HTERT RPE-1 (cell line): Measurements from ENCODE around the gene SRRM4.

Experiments
- in situ Hi-C: fragments of 300-500 bp; cut with MboI; formaldehyde crosslinking; loops from 4 replicates; pipeline ENCODE4 v1.14.3; 2020; ENCODE audit warnings: low sequenced_read_pairs

Gene SRRM4, protein sequence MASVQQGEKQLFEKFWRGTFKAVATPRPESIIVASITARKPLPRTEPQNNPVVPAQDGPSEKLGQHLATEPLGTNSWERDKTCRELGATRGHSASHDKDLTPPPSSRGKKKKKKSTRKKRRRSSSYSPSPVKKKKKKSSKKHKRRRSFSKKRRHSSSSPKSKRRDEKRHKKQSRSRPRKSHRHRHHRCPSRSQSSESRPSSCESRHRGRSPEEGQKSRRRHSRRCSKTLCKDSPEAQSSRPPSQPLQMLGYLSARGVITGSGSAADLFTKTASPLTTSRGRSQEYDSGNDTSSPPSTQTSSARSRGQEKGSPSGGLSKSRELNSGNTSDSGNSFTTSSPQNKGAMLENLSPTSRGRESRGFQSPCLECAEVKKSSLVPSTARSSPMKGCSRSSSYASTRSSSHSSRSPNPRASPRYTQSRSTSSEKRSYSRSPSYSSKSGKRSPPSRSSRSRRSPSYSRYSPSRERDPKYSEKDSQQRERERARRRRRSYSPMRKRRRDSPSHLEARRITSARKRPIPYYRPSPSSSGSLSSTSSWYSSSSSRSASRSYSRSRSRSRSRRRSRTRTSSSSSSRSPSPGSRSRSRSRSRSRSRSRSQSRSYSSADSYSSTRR

DNA sequence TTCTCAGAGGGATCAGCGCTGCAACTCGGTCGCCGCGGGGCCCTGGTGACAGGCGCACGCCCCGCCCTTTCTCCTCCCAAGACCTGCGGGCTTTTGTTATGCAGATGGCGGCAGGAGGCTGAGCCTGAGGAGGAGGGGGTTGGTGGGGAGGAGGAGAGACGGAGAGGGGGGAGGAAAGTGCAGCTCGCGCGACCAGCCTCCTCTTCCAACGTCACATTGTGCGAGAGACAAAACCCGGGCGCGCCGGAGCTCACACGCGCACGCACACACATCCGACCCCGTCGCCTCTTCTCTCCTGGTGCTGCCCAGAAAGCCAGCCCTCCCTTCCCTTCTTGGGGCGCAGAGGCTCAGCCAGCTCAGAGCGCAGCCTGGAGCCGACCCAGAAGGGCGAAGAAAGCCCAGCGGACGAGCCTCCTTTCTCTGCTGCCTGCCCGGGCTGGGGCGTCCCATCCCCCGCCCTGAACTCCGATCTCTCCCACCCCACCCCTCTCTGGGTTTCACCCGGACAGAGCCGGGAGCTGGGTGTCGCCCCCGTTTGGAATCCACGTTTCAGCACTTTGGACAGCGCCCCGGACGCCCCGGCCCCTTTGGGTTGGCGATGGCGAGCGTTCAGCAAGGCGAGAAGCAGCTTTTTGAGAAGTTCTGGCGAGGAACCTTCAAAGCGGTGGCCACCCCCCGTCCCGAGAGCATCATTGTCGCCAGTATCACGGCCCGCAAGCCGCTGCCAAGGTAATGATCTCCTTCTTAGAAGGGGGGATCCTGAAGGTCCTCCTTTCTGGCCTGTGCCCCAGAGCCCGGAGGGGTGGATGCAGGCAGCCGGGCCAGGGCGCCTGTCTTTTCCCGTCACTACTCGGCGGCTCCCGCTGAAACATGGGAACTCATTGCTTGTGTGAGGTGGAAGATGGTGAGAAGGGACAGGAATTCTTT, at the start of gene SRRM4:
Gene SRRM4, plus strand, starts transcription at position 257 of the 927 bp plus-strand sequence. Its CDS starts 342 bp downstream, at position 599.
- in situ Hi-C loops: no loop called here

DNA sequence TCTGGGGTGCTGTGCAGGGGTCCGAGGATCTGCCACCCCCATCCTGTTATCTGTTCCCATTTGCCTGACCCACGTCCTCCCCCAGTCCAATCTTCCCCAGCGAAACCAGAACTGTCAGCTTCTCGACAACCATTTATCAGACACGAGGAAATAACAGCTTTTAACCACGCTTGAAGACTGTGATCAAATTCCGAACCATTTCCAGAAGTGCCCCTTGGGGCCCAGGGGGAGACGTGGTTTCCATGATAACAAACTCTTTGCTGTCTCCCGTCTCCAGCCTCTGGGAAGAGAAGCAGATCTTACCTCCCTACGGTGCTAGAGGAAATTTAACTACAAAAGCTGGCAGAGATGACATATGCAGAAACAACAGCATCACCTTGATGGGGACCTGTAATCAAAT, 35.1 kb upstream of the SRRM4 start:
- in situ Hi-C loops: no loop called here

DNA sequence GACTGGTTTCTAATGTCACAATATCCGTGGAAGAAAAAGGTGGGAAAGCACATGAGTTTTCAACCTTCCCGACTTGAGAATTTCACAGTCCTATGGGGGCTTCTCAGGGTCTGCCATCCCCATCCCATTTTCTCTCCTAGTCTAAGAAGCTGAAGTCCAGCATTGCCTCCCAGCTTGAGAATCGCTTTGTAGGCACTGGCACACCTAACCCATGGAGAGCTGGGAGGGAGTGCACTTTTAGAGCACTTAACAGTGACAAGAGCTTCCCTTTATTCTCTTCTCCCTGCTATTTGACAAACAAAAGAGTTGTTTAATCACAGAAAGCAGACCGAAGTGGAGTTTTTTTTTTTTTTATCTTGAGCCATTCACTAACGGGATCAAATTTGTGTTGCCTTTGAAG, 22.8 kb upstream of the SRRM4 start:
- in situ Hi-C loops: no loop called here

DNA sequence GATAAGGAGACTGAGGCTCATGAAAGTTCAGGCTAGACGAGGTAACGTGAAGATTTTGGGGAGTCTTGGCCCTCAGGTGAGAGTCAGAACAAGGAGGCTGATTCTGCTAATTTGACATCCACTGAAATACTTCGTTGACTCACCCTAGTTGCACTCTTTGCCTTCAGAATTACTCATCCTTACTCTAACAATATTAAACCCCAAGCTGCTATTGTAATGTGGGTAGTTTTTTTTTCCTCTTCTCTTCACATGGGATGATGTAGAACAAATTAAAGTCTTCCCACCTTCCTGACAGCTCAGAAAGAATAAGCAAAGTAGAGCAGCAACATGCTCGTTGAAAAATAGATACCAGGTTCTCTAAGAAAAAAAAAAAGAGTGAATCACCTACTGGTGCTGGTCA, 22.0 kb upstream of the SRRM4 start:
- in situ Hi-C loops: no loop called here

DNA sequence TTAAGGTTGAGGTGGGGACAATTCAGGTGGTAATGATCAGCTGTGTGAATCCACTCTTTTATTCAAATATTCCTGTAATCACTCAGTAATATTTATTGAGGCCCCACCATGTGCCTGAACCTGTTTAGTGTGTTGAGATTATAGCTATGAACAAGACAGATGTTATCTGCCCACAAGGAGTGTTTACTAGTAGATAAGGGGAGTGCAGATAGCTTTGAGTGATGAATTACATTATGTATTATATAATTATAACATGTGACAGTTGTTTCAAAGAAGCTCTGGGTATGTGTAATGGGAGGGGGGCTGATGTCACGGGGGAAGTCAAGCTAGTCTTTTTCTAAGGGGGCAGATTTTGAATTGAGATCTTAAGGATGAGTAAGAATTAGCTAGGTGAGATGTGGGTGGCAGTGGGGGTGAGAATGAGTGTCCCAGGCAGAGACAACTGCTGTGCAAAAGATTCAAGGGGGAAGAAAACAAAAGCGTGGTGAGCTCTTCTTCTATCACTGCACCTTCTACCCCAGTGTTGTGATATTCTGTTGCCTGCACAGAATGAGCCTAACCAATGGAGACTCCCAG, 21.3 kb upstream of the SRRM4 start:
- in situ Hi-C loops: no loop called here

DNA sequence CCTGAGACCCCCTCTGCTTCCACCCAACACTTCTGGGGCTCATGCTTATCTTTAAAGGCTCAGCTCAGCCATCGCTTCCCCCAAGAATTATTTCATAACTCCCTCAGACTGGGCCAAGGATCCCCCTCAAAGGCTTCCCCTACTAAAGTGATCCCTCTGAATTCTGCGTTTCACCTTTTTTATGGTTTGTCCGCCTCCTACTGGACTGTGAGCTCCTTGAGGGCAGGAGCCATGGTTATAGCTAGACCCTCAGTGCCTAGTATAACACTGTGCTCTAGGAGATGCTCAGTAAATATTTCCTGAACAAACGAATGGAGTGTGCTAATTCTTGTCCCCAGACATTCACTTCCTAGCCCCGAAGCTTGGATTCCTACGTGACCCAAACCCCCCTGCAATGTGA, 20.5 kb upstream of the SRRM4 start:
- in situ Hi-C loops: no loop called here

DNA sequence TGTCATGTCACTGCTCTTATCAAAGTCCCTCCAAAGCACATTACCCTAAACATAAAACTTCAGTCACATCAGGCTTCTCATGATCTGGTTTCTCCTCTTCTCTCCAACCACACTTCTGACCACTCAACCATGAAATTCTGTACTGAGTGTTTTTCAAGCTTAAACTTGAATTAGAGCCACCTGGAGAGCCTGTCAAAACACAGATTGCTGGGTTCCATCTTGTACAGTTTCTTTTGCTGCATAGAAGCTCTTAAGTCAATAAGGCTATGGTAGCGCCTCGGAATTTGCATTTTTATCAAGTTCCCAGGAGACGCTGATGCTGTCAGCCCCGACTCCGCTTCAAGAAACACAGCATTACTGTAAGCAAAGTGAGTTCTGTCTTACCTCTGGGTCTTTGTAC, 16.4 kb upstream of the SRRM4 start:
- in situ Hi-C loops: no loop called here

DNA sequence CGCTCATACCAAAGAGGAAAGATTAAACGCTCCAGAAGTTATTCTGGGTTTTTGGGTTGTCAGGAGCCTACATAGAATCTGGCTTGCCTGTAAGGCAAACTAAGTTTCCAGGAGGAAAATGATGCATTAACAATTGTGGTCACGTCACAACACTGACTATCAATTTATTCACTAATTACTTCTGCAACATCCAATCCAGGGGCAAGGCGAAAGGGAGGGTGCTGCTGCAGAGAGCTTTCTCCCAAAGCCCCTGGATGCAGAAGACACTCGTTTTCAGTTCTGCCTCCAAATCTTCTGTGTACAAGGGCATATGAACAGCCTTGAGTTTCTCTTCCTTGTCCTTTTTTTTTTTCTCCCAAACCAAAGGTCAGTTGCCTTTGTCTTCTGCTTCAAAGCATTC, 10.5 kb upstream of the SRRM4 start:
- in situ Hi-C loops: no loop called here

DNA sequence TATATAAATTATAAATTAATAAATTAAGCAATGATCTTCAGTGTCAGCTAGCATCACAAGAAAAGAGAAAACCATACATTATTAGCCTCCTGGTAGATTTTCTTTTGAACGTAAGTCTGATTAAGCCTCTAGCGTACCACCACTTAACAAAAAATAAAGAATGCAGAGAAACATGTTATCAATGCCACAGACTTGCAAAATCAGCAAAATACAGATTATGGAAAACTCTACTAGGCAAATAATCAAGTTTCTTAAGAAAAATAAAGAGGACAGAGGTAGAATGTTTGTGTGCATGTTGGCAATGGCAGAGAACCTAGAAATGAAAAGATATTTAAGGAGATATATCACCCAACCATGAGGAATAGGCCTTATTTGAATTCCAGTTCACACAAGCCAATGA, 8.4 kb upstream of the SRRM4 start:
- in situ Hi-C loops: no loop called here

DNA sequence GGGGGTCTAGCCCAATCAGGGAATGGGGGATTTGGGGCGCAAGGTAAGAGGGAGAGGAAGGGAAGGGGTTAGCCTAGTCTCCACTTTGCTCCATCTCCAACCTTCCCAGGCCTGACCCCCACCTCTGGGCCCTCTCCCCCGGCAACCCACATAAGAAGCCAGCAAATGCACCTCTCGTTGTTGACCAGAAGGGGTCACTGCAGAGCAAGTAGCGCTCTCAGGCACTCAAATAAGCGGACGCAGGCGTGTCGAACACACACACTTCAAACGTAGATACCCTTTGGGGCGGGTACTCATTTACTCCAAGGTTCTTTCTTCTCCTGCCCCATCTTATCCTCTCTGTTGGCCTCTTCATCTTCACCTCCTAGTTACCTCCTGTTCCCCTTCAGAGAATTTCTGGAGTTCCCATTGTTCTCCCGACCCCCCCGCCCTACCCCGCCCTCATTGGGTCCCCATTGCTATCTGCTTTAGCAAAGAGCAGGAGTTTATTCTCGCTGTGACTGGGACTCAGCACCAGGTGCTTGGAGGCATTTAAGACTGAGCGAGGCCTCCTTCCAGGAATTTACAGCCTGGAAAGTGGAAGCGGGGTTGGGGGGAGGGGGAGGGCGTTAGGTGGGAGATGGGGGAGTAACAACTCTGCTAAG, 1.5 kb upstream of the SRRM4 start:
- in situ Hi-C loops: no loop called here

DNA sequence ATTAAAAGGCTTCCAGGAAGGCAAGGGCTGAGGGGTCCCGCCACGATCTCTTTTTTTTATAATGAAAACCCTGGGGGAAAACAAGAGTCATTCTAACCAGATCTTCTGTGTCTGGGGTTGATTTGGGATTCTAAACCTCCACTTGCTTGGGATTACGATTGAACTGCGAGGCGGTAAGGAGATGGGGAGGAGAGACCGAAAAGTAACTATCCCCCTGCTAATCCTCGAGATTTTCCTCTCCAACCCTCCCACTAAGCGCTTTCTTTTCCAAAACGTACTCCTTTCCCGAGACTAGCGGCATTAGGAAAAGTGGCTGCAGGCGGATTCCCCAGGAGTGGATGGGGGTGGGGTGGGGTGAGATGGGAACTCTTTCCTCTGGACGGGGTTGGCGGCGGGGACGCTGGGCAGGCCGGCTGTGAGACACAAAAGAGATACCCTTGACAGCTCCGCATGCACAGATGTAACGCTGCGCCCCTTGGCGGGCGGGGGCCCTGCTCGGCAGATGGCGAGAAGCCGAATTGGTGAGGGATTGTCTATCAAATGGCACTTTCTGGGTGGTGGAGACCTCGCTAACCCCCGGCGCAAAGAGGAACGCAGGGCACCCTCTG, 830 bp upstream of the SRRM4 start:
- in situ Hi-C loops: no loop called here

DNA sequence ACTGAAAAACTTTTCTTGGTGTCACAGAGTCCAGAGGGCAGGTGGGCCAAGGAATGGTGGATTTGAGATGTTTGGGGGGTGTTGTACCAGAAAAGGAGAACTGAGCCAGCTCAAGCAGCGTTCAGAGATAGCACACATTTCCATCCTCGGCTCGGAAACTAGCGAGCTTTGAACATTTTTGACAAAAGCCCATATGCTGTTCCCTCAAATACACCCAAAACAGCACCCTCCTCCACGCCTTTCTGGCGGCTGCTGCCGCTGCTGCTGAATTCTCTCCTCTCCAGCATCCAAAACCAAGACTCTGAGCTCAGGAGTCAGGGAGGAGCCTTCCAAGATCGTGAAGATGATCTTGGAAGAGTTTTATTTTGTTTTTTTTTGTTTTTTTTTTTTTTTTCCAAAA, 961 bp downstream of the SRRM4 start:
- in situ Hi-C loops: no loop called here

DNA sequence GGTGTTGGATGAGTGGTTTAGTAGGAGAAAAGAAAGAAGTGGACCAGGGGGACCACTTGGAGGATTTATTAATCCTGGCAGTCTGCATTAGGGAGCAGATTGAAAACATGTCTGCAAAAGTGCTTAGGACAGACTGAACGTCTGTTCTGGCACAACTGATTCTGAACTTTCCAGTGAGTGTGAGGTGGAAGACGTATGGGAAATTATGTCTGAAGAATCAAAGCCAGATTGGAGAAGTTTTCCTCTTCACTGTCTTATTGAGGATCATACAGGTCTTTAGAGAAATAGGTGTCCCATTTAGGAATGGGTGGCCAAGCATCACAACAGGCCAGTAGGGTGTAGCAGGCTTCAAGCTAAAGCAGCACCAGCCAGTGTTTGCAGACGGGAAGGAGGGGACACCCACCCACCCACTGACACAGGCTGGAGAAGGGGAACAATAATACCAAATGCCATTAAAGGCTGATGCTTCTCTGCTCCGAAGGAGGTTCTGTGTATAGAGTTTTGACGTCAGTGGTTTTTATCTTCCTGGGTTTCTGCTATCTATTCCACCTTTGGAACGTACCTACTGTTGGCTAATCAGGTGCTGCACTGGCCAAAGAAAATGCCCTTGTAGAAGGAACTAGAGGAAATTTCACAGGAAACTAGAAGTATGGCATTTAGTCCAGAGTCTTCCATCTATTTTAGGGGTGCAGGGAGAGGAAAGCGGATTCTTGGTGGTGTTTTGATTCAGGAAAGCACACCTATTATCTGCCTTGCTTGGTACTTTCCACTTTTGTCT, 1.8 kb downstream of the SRRM4 start:
- in situ Hi-C loops: no loop called here

DNA sequence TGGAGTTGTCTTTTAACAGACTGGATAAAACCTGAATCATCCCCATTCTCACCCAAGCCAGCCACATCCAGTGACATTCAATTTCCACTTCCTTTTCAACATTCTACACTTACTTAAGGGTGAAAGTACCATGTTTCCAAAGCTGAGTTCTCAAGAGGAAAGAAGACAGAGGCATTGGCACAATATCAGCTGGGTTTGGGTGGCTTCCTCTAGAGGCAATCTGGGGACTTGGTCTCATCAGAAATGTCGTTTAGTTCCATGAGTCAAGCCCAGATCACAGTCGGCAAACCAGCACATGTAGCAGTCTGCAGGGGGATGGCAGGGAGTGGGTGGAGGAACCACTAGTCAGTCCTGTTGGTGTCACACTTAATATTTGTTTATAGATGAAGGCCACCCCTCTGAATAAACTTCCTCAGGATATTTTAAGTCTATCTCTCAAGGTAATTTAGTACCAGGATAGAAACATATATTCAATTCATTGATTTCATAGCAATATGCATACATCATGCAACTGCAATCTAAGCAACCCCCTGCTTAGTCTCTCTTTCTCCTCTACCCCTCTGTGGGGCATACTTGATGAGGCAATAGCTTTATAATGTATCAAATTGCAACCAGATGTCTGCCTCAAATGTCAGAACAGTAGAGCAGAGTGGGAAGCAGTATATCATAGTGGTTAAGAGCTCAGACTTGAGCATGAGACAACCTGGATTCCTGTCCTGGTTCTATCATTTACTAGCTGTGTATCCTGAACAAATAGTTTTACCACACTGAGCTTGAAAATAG, 3.0 kb downstream of the SRRM4 start:
- in situ Hi-C loops: no loop called here

DNA sequence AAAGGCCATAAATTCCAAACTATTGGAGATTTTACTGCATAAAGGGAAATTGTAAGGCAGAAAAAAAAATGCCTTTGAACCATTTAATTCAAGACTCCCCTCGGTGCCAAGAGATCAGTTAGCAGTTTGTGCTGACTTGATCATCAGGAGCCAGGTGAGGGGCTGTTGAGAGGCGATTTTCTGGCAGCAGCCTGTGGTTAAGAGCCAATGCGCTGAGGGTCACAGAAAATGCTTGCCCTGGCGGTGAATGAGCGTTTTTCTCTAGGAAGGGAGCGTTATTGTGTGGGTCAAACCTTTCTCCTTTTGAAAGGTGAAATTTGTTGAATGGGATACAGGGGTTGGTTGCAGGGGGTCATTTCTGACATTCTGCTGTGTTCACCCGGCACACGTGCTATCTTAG, 4.7 kb downstream of the SRRM4 start:
- in situ Hi-C loops: no loop called here

DNA sequence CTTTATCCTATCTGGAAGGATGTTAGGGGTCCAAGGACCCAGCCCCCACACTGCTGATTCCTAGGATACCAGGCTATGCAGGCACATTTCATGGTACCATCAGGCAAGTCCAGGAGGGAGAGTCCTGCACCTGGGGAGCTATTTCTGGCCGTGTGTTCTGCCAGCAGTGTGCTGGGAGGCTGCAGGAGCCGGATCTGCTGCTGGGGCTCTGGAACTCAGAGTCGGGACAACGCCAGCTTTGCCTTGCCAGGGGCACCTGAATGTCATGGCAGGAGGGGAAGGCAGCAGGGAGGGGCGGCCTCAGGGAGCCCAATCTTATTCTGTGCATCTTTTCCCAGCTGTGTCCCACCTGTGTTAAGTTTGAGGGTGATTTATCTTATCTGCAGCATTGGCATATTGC, 17.8 kb downstream of the SRRM4 start:
- in situ Hi-C loops: no loop called here

DNA sequence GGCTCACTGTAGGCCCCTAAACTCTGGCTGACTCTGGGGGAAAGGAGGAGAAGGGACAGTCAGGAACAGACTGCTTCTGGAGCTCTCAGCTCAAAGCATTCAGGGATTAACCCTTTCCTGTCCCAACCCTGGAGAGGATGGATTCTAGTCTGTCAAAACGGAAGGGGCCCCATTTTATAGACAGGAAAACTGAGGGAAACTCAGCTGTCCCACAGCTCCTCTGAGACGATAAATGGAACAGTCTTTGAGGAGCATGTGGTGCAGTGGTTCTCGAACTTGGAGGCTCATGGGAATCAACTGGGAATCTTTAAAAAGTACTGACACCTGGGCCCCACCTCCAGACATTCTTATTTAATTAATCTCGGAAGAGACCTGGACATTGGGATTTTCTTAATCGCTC, 23.7 kb downstream of the SRRM4 start:
- in situ Hi-C loops: no loop called here

DNA sequence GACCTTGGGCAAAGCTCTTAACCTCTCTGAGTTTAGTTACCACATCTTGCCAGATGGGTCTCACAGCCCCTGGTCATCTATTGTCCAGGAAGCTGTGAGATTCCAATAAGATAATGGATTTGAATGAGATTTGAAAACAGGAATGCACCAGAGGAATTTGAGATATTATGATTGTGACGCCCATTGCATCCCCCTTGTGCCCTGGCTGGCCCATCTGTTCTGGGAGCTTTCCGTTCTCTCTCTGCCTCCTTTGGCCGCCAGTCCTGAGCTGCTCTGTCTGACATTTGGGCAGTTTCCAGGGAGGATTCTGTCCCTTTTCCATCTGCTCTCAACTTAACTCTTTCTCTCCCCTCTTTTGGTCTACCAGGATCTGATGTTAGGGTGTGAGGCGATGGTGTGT, 24.6 kb downstream of the SRRM4 start:
- in situ Hi-C loops: no loop called here

DNA sequence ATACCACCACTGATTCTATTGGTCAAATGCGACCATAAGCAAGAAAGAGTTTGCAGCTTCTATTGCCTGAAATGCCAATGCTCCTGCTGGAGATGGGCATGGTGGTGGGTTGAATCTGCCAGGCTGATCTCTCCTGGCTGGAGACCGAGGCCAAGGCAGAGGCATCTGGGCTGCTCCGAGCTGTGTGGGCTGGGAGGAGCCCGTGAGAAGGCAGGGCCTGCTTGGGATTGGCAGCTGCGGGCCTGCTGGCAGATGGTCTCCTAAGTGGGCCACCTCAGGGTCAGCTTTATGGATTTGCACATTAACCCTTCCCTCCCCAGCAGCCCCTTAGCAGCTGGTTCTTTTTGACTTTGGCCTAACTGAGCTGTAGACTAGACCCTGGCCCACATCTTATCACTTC, 25.4 kb downstream of the SRRM4 start:
- in situ Hi-C loops: no loop called here
